HAP-1 (cell line): ENCODE data around the gene PTPRU.

ENCODE experiments used
- DNase-seq, 2 experiments: peaks; one replicate each; pipeline ENCODE4 v3.0.0-alpha.2; 2016 to 2020; ENCODE audit warnings: low spot score in 2 of 2
- H3K27me3 ChIP-seq: fragments of 250-450 bp; sonication (Bioruptor Pico); 2 replicates; pipeline ENCODE4 v1.5.1; 2020; ENCODE audit warnings: low read depth, mild to moderate bottlenecking, moderate library complexity
- H3K36me3 ChIP-seq: fragments of 250-450 bp; sonication (Bioruptor Pico); replicated peaks from 2 replicates; pipeline ENCODE4 v1.5.1; 2020; ENCODE audit warnings: mild to moderate bottlenecking
- H3K4me1 ChIP-seq: fragments of 250-450 bp; sonication (Bioruptor Pico); 2 replicates; pipeline ENCODE4 v1.5.1; 2020; ENCODE audit warnings: mild to moderate bottlenecking
- H3K4me3 ChIP-seq: fragments of 250-450 bp; sonication (Bioruptor Pico); 2 replicates; pipeline ENCODE4 v1.5.1; 2020; ENCODE audit warnings: mild to moderate bottlenecking, moderate library complexity
- H3K9me3 ChIP-seq: fragments of 250-450 bp; sonication (Bioruptor Pico); 2 replicates; pipeline ENCODE4 v1.5.1; 2020; ENCODE audit warnings: mild to moderate bottlenecking, moderate library complexity
- in situ Hi-C: fragments of 300-500 bp; cut with MboI; formaldehyde crosslinking; loops from 3 replicates; pipeline ENCODE4 v1.14.3; 2020; ENCODE audit warnings: low sequenced_read_pairs, inconsistent platforms, mixed read lengths

The PTPRU gene

DNA sequence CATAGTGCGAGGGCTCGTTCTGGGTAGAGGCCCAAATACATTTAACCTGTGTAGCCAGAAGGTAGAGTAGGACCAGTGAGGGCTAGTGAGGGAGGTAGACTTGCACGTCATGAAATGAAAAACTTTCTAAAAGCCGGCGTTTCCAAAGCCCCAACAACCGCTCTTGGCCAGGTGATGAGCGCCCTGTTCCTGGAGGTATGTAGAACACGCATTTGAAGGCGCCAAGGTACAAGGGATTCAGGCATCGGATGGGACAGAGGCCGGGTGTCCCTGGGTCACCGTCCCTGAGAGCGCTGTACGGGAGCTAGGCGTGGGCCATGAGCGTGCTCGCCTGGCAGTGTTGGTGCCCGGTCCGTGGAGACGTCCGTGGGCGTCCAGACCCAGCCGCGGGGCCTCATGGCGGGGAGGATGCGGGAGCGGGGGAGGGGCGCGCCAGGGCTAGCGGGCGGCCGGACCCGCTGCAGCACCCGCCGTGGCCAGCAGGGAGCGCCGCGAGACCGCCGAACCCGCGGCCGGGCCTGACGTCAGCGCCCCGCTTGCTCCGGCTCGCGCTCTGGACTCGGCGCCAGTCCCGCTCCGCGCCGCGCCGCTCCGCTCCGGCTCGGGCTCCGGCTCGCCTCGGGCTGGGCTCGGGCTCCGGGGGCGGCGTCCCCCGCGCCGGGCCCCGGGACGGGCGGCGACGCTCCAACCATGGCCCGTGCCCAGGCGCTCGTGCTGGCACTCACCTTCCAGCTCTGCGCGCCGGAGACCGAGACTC is at the start of gene PTPRU:
TSS of gene PTPRU (plus strand) at position 568 of the 757 bp plus-strand sequence. CDS start at position 691, 123 bp downstream.
- no peaks in the 10 kb centered on the region for H3K27me3 ChIP-seq
- no peaks in the 10 kb centered on the region for H3K9me3 ChIP-seq
- H3K4me3 ChIP-seq: peak within 1 kb of the TSS; percentile 86
- no peaks in the 10 kb centered on the region; the same call in 1 of the 2 replicates for H3K36me3 ChIP-seq
- H3K4me1 ChIP-seq: peaks cover 21% of the 10 kb centered on the region
- DNase-seq: peak; percentile 47 to 87
- in situ Hi-C loops: loop anchor here (5.0 to 25.0 kb wide), 3 partner anchors 1149 to 1676 kb away; partner anchors contain the start of gene SDC3

DNA sequence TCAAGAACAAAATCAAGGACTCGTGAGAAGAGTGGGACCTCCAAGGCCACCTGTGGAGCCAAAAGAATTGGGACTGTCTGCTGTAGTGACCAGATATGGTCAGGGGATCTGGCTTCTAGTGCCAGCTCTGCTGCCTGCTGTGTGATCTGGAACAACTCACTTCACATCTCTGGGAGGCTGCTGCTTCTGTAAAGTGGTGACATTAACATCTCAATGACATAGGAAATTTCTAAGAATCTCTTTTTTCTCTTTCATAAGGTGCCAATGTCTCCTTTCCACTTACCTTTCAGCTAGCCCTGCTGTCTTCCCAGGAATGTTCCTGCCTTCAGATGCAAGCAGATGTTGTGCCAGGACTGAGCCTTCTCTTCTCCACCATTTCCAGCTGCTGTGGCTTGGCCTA is 49.6 kb upstream of the PTPRU start:
- no peak overlapping the region for H3K4me3 ChIP-seq
- in situ Hi-C loops: loop anchor here (10.0 kb wide), 1 partner anchor 542 kb away; the partner anchor contains the start of genes RNU11 and TAF12
- H3K27me3 ChIP-seq: no peaks in the 10 kb centered on the region
- peaks cover 14% of the 10 kb centered on the region; the same call in 1 of the 2 replicates for H3K4me1 ChIP-seq
- H3K36me3 ChIP-seq: no peaks in the 10 kb centered on the region
- H3K9me3 ChIP-seq: no peaks in the 10 kb centered on the region
- DNase-seq: no peak

DNA sequence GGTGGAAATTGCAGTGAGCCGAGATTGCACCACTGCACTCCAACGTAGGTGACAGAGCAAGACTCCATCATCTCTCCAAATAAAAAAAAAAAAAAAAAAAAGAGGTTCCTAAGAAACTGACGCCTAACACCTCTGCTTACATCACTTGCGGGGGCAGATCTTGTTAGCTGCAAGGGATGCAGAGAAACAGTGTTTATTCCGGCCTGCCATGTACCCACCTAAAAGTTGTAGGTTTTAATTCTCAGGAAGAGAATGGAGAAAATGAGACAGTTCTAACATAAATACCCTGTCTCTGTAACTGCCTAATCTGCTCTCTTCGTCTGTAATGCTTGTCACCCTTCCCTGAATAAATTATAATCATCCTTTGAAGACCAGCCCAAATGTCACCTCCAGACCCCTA is 45.6 kb upstream of the PTPRU start:
- in situ Hi-C loops: no loop called here
- no peak overlapping the region for H3K4me3 ChIP-seq
- no peaks in the 10 kb centered on the region for H3K27me3 ChIP-seq
- peaks cover 20% of the 10 kb centered on the region for H3K36me3 ChIP-seq
- H3K4me1 ChIP-seq: peaks cover 6% of the 10 kb centered on the region; the same call in 1 of the 2 replicates
- DNase-seq: no peak
- H3K9me3 ChIP-seq: no peaks in the 10 kb centered on the region

DNA sequence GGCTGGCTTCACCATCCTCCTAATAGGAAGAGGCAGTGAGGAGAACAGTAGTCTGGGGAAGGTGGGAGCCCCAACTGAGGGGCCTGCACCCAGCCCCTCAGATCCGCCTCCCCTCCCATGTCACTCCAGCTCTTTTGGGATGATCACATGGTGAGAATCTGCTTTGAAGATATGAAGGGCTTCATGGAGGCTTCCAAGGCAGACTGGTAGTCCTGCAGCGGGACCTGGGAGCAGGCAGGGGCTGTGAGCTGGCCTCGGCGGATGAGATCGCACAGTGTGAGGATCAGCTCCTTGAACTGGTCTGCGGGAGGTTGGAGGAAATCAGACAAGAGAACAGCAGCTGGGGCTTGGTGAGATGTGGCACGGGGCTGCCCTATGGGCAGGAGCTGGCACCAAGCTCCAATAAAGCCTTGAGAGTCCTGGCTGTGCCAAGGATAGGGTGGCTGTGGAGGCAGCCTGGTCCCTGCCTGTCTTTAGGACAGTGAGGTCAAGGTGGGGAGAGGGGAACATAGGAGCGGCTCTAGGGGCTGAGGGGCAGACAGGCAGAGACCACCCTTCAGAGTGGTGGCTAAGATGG is 42.4 kb upstream of the PTPRU start:
- Histone ChIP-seq H3K4me1 (no peaks in the 10 kb centered on the region), H3K27me3 (no peaks in the 10 kb centered on the region), H3K36me3 (peaks cover 31% of the 10 kb centered on the region), H3K4me3 (no peak overlapping the region), H3K9me3 (no peaks in the 10 kb centered on the region)
- DNase-seq: no peak
- in situ Hi-C loops: no loop called here

DNA sequence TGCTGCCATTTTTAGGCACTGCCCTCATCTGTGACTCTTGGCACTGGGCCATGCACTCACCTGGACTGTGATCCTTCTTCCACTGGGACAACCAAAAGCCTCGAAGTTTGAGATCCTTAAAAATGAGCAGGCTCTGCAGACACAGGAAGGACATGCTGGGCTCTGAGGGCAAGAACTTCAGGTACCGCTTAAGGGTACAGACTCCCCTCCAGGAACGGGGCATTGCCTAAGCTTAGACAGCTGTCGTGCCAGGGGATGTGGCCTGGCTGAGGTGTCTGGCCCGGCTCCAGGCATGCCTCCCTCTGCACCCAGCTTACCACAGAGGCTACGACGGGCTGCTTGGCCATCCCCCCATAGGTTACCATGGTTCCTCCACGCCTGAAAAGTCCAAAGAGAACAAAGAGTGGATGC is 40.4 kb upstream of the PTPRU start:
- DNase-seq: no peak
- H3K9me3 ChIP-seq: no peaks in the 10 kb centered on the region
- H3K4me3 ChIP-seq: no peak overlapping the region
- in situ Hi-C loops: loop anchor here (5.0 kb wide), 1 partner anchor 314 kb away; no protein-coding TSS in a partner anchor
- H3K36me3 ChIP-seq: peaks cover 50% of the 10 kb centered on the region
- no peaks in the 10 kb centered on the region for H3K4me1 ChIP-seq
- H3K27me3 ChIP-seq: no peaks in the 10 kb centered on the region

GRCh38 chr1:29196863-29197589 is 39.3 kb upstream of the PTPRU start:
- Histone ChIP-seq H3K36me3 (peaks cover 62% of the 10 kb centered on the region), H3K4me3 (no peak overlapping the region), H3K9me3 (no peaks in the 10 kb centered on the region), H3K4me1 (no peaks in the 10 kb centered on the region), H3K27me3 (no peaks in the 10 kb centered on the region)
- in situ Hi-C loops: loop anchor here (5.0 kb wide), 1 partner anchor 315 kb away; no protein-coding TSS in a partner anchor
- DNase-seq: no peak

GRCh38 chr1:29197590-29197924 is 38.8 kb upstream of the PTPRU start:
- H3K4me1 ChIP-seq: no peaks in the 10 kb centered on the region
- no peaks in the 10 kb centered on the region for H3K27me3 ChIP-seq
- H3K4me3 ChIP-seq: no peak overlapping the region
- H3K9me3 ChIP-seq: no peaks in the 10 kb centered on the region
- DNase-seq: peak; percentile 19 to 48
- in situ Hi-C loops: loop anchor here (5.0 kb wide), 1 partner anchor 315 kb away; no protein-coding TSS in a partner anchor
- H3K36me3 ChIP-seq: peaks cover 67% of the 10 kb centered on the region

DNA sequence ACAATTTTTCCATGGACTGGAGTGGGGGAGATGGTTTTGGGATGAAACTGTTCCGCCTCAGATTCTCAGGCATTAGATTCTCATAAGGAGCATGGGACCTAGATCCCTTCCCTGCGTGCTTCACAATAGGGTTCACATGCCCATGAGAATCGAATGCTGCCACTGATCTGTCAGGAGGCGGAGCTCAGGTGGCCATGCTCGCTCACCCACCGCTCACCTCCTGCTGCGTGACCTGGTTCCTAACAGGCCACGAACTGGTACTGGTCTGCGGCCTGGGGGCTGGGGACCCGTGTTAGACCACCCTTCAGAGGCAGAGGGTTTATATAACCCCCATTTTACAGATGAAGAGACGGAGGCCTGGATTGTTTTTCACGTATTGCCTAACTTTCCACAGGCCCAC is 38.3 kb upstream of the PTPRU start:
- no peaks in the 10 kb centered on the region for H3K9me3 ChIP-seq
- in situ Hi-C loops: loop anchor here (5.0 kb wide), 1 partner anchor 316 kb away; no protein-coding TSS in a partner anchor
- peaks cover 68% of the 10 kb centered on the region for H3K36me3 ChIP-seq

GRCh38 chr1:29200906-29201594 is 35.3 kb upstream of the PTPRU start:
- DNase-seq: no peak
- no peaks in the 10 kb centered on the region for H3K4me1 ChIP-seq
- H3K9me3 ChIP-seq: no peaks in the 10 kb centered on the region
- no peaks in the 10 kb centered on the region for H3K27me3 ChIP-seq
- H3K36me3 ChIP-seq: peaks cover 62% of the 10 kb centered on the region
- in situ Hi-C loops: no loop called here
- H3K4me3 ChIP-seq: no peak overlapping the region

More for the DNA sequence above, 38.3 kb upstream of the PTPRU start:
- Histone ChIP-seq H3K4me3 (no peak overlapping the region), H3K27me3 (no peaks in the 10 kb centered on the region), H3K4me1 (no peaks in the 10 kb centered on the region)
- DNase-seq: no peak

GRCh38 chr1:29201595-29202051 is 34.7 kb upstream of the PTPRU start:
- Histone ChIP-seq H3K4me3 (no peak overlapping the region), H3K36me3 (peaks cover 66% of the 10 kb centered on the region), H3K27me3 (no peaks in the 10 kb centered on the region), H3K9me3 (no peaks in the 10 kb centered on the region), H3K4me1 (no peaks in the 10 kb centered on the region)
- no peak for DNase-seq
- in situ Hi-C loops: no loop called here

- H3K36me3 ChIP-seq: peaks cover 68% of the 10 kb centered on the region
- DNase-seq: no peak
These were observed 34.3 kb upstream of the PTPRU start for GRCh38 chr1:29202053-29202452.

DNA sequence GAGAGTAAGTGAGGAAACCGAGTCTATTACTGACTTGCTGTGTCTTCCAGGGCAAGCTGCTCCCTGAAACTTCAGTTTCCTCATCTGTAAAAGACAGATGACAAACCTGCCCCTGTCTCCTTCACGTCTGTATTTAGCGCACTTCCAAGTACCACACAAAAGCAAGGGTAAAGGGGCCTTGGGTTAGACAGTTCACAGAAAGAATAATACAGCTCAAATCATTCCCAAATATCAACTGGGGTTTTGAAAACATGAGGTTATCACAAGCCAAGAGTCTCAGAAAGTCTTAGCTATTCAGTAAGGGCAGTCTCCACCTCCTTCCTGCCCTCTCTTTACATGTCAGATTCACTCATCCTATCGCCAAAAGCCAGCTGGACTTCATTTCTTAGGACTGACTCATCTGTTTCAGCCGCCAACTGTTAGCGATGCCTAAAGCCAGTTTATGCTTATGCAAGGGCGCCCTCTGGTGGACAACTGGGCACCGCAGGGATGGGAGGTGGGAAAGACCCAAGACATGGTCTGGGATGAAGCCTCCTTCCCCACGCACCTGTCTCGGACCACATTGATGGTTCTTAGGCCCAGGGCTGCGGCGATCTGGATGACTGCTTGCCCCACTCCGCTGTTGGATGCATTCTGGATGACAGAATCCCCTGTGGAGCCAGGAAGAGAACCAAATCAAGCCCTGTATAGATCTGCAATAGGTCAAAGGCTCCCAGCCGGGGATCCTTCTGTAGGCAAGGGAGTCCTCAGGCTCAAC is 33.6 kb upstream of the PTPRU start:
- H3K9me3 ChIP-seq: no peaks in the 10 kb centered on the region
- H3K36me3 ChIP-seq: peaks cover 62% of the 10 kb centered on the region
- in situ Hi-C loops: no loop called here

More at GRCh38 chr1:29202053-29202452, 34.3 kb upstream of the PTPRU start:
- no peak overlapping the region for H3K4me3 ChIP-seq
- H3K4me1 ChIP-seq: no peaks in the 10 kb centered on the region
- no peaks in the 10 kb centered on the region for H3K9me3 ChIP-seq
- H3K27me3 ChIP-seq: no peaks in the 10 kb centered on the region
- in situ Hi-C loops: no loop called here

More for the DNA sequence above, 33.6 kb upstream of the PTPRU start:
- H3K4me3 ChIP-seq: no peak overlapping the region
- no peaks in the 10 kb centered on the region for H3K4me1 ChIP-seq
- peak; percentile 71 to 96 for DNase-seq
- no peaks in the 10 kb centered on the region for H3K27me3 ChIP-seq
